Measurements from ENCODE around the gene IGF1R. TPM values are rescaled to one million over a fixed set of nuclear protein-coding genes. Genes with fewer than 3 reads are reported as not detected.

The IGF1R gene
- total RNA-seq, 1 experiment from 2014 or later = 3.8 TPM

- Histone ChIP-seq H3K4me1 (ENCODE audit: insufficient read depth, low read length) (peaks cover 11% of the 10 kb centered on the region), H3K9ac (ENCODE audit: low read length) (no peak overlapping the region), H3K36me3 (ENCODE audit: low read depth, low read length) (no peaks in the 10 kb centered on the region), H3K79me2 (ENCODE audit: low read length) (no peaks in the 10 kb centered on the region), H3K4me3 (ENCODE audit: low read length) (no peak overlapping the region), H3K9me2 (replicated peaks; ENCODE audit: low read length) (no peaks in the 10 kb centered on the region), H2AFZ (ENCODE audit: low read length) (no peak overlapping the region), H4K20me1 (ENCODE audit: low read length) (no peaks in the 10 kb centered on the region), H3K27ac (ENCODE audit: low read length) (no peak overlapping the region), H3K4me2 (ENCODE audit: low read length) (no peak overlapping the region), H3K9me3 (ENCODE audit: low read length) (no peaks in the 10 kb centered on the region), H3F3A (ENCODE audit: low read length, unreplicated experiment) (no peaks in the 10 kb centered on the region), H3K27me3 (ENCODE audit: low read length) (no peaks in the 10 kb centered on the region)
- TF ChIP-seq CTCF (conservative IDR thresholded peaks at IDR 0.05; ENCODE audit: low read depth, low read length) (no peak), EZH2phosphoT487 (IDR thresholded peaks at IDR 0.05; ENCODE audit: borderline replicate concordance, low read length) (no peak), EZH2 (IDR thresholded peaks at IDR 0.05; ENCODE audit: low read length, unreplicated experiment) (no peak)
- ATAC-seq (peak; percentile 46), DNase-seq (no peak)
- no TSS peak for BruUV-seq (replicated peaks)
- intact Hi-C loops (cut with micrococcal nuclease) = no loop called here
- POLR2A ChIA-PET (ENCODE audit: unreplicated experiment) = no interaction called here
- CTCF ChIA-PET = no interaction called here
These were observed 294.1 kb downstream of the IGF1R start for GRCh38 chr15:98942431-98942830.

GRCh38 chr15:98943051-98943508 is 294.7 kb downstream of the IGF1R start:
- no TSS peak for BruUV-seq (replicated peaks)
- no peak for ATAC-seq
- POLR2A ChIA-PET (ENCODE audit: unreplicated experiment) = no interaction called here
- Histone ChIP-seq H3K27ac (ENCODE audit: low read length) (no peak overlapping the region), H3K9me2 (replicated peaks; ENCODE audit: low read length) (no peaks in the 10 kb centered on the region), H3K27me3 (ENCODE audit: low read length) (no peaks in the 10 kb centered on the region), H3K9me3 (ENCODE audit: low read length) (no peaks in the 10 kb centered on the region), H3K79me2 (ENCODE audit: low read length) (no peaks in the 10 kb centered on the region), H3K4me2 (ENCODE audit: low read length) (no peak overlapping the region), H3K9ac (ENCODE audit: low read length) (no peak overlapping the region), H2AFZ (ENCODE audit: low read length) (no peak overlapping the region), H3F3A (ENCODE audit: low read length, unreplicated experiment) (no peaks in the 10 kb centered on the region), H4K20me1 (ENCODE audit: low read length) (no peaks in the 10 kb centered on the region), H3K36me3 (ENCODE audit: low read depth, low read length) (no peaks in the 10 kb centered on the region), H3K4me3 (ENCODE audit: low read length) (no peak overlapping the region), H3K4me1 (ENCODE audit: insufficient read depth, low read length) (peaks cover 11% of the 10 kb centered on the region)
- DNase-seq = no peak
- CTCF ChIA-PET = no interaction called here
- TF ChIP-seq CTCF (conservative IDR thresholded peaks at IDR 0.05; ENCODE audit: low read depth, low read length) = no peak
- TF ChIP-seq EZH2 (IDR thresholded peaks at IDR 0.05; ENCODE audit: low read length, unreplicated experiment) = no peak
- no peak for TF ChIP-seq EZH2phosphoT487 (IDR thresholded peaks at IDR 0.05; ENCODE audit: borderline replicate concordance, low read length)
- intact Hi-C loops (cut with micrococcal nuclease) = no loop called here

- DNase-seq (no peak), ATAC-seq (no peak)
- no peak overlapping the region for H3K9ac ChIP-seq (ENCODE audit: low read length)
- H3K36me3 ChIP-seq (ENCODE audit: low read depth, low read length) = no peaks in the 10 kb centered on the region
- intact Hi-C loops (cut with micrococcal nuclease) = no loop called here
- H3K9me2 ChIP-seq (replicated peaks; ENCODE audit: low read length) = no peaks in the 10 kb centered on the region
- ChIA-PET CTCF (no interaction called here), POLR2A (ENCODE audit: unreplicated experiment) (no interaction called here)
- H3F3A ChIP-seq (ENCODE audit: low read length, unreplicated experiment) = no peaks in the 10 kb centered on the region
- no peaks in the 10 kb centered on the region for H3K27me3 ChIP-seq (ENCODE audit: low read length)
- no peak overlapping the region for H2AFZ ChIP-seq (ENCODE audit: low read length)
- H3K4me2 ChIP-seq (ENCODE audit: low read length) = no peak overlapping the region
- no peak overlapping the region for H3K27ac ChIP-seq (ENCODE audit: low read length)
- TF ChIP-seq EZH2phosphoT487 (IDR thresholded peaks at IDR 0.05; ENCODE audit: borderline replicate concordance, low read length) = no peak
- no peak for TF ChIP-seq CTCF (conservative IDR thresholded peaks at IDR 0.05; ENCODE audit: low read depth, low read length)
- H3K9me3 ChIP-seq (ENCODE audit: low read length) = no peaks in the 10 kb centered on the region
- H3K79me2 ChIP-seq (ENCODE audit: low read length) = no peaks in the 10 kb centered on the region
- BruUV-seq (replicated peaks) = no TSS peak
- H3K4me3 ChIP-seq (ENCODE audit: low read length) = no peak overlapping the region
- H4K20me1 ChIP-seq (ENCODE audit: low read length) = no peaks in the 10 kb centered on the region
- peaks cover 11% of the 10 kb centered on the region for H3K4me1 ChIP-seq (ENCODE audit: insufficient read depth, low read length)
These were observed 295.3 kb downstream of the IGF1R start for GRCh38 chr15:98943601-98944151.
